ENCODE results near the gene GLTPD2.

DNA sequence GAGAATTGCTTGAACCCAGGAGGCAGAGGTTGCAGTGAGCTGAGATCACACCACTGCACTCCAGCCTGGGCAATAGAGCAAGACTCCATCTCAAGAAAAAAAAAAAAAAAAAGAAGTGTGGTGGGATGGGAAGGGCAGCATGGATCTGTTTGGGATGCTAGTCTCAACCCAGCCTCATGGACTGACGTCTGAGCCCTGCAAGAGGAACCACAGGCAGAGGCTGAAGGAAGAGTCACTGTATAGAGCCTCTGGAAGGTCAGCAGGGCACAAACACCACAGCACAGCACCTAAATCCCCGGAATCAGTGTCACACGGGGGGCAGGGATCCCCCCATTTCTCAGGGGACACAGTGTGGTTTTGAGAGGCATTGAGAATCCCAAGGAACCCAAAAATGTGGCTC lies 38.2 kb upstream of the GLTPD2 start:
- TF ChIP-seq, protein P1, sequence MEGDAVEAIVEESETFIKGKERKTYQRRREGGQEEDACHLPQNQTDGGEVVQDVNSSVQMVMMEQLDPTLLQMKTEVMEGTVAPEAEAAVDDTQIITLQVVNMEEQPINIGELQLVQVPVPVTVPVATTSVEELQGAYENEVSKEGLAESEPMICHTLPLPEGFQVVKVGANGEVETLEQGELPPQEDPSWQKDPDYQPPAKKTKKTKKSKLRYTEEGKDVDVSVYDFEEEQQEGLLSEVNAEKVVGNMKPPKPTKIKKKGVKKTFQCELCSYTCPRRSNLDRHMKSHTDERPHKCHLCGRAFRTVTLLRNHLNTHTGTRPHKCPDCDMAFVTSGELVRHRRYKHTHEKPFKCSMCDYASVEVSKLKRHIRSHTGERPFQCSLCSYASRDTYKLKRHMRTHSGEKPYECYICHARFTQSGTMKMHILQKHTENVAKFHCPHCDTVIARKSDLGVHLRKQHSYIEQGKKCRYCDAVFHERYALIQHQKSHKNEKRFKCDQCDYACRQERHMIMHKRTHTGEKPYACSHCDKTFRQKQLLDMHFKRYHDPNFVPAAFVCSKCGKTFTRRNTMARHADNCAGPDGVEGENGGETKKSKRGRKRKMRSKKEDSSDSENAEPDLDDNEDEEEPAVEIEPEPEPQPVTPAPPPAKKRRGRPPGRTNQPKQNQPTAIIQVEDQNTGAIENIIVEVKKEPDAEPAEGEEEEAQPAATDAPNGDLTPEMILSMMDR (IDR thresholded peaks at IDR 0.05) = no peak
- no peak for TF ChIP-seq POLR2A (IDR thresholded peaks at IDR 0.05)
